Sigmoid colon (tissue), 4 donors: ENCODE measurements around the gene TMEM164.

Experiments
- EP300 ChIP-seq, 4 donors: sonication (generic); formaldehyde crosslinking; IDR thresholded peaks; one replicate each; pipeline ENCODE4 v1.6.1; 2017; ENCODE audit warnings: antibody characterized with exemption in 4 of 4
- TF ChIP-seq, protein P1 (sequence below), 4 experiments: fragments of 450-650 bp in 3 of 4; fragments of 200-600 bp in 1 of 4; IDR thresholded peaks; one replicate each; pipeline ENCODE4 v1.5.1; 2016 to 2019; ENCODE audit warnings: antibody characterized with exemption in 4 of 4, mild to moderate bottlenecking in 3 of 4, moderate library complexity in 2 of 4

DNA sequence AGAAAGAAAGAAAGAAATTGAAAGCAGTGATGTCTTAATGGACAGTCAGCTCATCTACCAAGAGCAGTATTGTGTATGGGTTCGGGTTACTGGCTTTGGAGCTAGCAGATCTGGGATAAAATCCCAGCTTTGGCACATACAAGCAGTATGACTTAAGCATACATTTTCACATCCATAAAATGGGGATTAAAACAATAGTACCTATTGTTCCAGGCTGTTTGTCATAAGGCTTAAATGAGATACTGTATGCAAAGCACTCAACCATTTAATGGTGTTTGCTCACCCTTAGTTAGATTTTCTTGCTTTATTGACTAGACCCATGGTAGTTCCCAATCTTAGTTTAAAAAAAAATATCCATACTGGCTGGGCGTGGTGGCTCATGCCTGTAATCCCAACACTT, 7.8 kb upstream of the TMEM164 start:
- TF ChIP-seq EP300 (IDR thresholded peaks at IDR 0.05), result no peak
- TF ChIP-seq, protein P1, sequence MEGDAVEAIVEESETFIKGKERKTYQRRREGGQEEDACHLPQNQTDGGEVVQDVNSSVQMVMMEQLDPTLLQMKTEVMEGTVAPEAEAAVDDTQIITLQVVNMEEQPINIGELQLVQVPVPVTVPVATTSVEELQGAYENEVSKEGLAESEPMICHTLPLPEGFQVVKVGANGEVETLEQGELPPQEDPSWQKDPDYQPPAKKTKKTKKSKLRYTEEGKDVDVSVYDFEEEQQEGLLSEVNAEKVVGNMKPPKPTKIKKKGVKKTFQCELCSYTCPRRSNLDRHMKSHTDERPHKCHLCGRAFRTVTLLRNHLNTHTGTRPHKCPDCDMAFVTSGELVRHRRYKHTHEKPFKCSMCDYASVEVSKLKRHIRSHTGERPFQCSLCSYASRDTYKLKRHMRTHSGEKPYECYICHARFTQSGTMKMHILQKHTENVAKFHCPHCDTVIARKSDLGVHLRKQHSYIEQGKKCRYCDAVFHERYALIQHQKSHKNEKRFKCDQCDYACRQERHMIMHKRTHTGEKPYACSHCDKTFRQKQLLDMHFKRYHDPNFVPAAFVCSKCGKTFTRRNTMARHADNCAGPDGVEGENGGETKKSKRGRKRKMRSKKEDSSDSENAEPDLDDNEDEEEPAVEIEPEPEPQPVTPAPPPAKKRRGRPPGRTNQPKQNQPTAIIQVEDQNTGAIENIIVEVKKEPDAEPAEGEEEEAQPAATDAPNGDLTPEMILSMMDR (IDR thresholded peaks at IDR 0.05), result no peak
